Suprapubic skin (tissue), 4 donors: ENCODE results near the gene PYGL. TPM values are rescaled to one million over a fixed set of nuclear protein-coding genes. Genes with fewer than 3 reads are reported as not detected.

Experiments
- DNase-seq, 2 donors: peaks; one replicate each; pipeline ENCODE4 v3.0.0-alpha.2; 2019; ENCODE audit warnings: low spot score in 2 of 2
- H3K27ac ChIP-seq: fragments of 200-600 bp; sonication (generic); one replicate; pipeline ENCODE4 v1.5.1; 2019
- H3K27me3 ChIP-seq: fragments of 200-600 bp; sonication (generic); one replicate; pipeline ENCODE4 v1.5.1; 2019
- H3K36me3 ChIP-seq: fragments of 200-600 bp; sonication (generic); one replicate; pipeline ENCODE4 v1.5.1; 2019
- H3K4me1 ChIP-seq: fragments of 200-600 bp; sonication (generic); one replicate; pipeline ENCODE4 v1.5.1; 2019
- H3K4me3 ChIP-seq: fragments of 200-600 bp; sonication (generic); one replicate; pipeline ENCODE4 v1.5.1; 2019; ENCODE audit warnings: mild to moderate bottlenecking
- H3K9me3 ChIP-seq: fragments of 200-600 bp; sonication (generic); one replicate; pipeline ENCODE4 v1.5.1; 2019
- EP300 ChIP-seq: sonication (generic); formaldehyde crosslinking; IDR thresholded peaks from one replicate; pipeline ENCODE4 v1.6.1; 2017; ENCODE audit warnings: antibody characterized with exemption
- POLR2A ChIP-seq, 2 donors: fragments of 450-650 bp; IDR thresholded peaks; one replicate each; pipeline ENCODE4 v1.6.1; 2017; ENCODE audit warnings: antibody characterized with exemption in 2 of 2, mild to moderate bottlenecking in 2 of 2, moderate library complexity in 2 of 2
- POLR2AphosphoS5 ChIP-seq, 3 donors: sonication (generic); formaldehyde crosslinking; IDR thresholded peaks; one replicate each; pipeline ENCODE4 v1.6.1; 2017; ENCODE audit warnings: antibody characterized with exemption in 3 of 3
- WGBS: methylation state at CpG from one replicate; pipeline ENCODE4 v1.1.5; 2018; 5-methylcytosine and 5-hydroxymethylcytosine counted together
- total RNA-seq, 4 donors: library from RNA; depleted of rRNA; stranded (reverse); fragments of >200 nt; gene quantifications; one replicate each; pipeline ENCODE4 v1.1.0, GENCODE V29; 2016
- TF ChIP-seq, protein P1 (sequence below), 2 donors: fragments of 200-600 bp in 1 of 2; fragments of 450-650 bp in 1 of 2; sonication (generic) in 1 of 2; IDR thresholded peaks; one replicate each; pipeline ENCODE4 v1.5.1; 2016 to 2019; ENCODE audit warnings: antibody characterized with exemption in 2 of 2, mild to moderate bottlenecking in 1 of 2, moderate library complexity in 1 of 2

The PYGL gene
- total RNA-seq, 4 donors from 2014 or later: 43.3 to 73.4 (median 48.4) TPM

DNA sequence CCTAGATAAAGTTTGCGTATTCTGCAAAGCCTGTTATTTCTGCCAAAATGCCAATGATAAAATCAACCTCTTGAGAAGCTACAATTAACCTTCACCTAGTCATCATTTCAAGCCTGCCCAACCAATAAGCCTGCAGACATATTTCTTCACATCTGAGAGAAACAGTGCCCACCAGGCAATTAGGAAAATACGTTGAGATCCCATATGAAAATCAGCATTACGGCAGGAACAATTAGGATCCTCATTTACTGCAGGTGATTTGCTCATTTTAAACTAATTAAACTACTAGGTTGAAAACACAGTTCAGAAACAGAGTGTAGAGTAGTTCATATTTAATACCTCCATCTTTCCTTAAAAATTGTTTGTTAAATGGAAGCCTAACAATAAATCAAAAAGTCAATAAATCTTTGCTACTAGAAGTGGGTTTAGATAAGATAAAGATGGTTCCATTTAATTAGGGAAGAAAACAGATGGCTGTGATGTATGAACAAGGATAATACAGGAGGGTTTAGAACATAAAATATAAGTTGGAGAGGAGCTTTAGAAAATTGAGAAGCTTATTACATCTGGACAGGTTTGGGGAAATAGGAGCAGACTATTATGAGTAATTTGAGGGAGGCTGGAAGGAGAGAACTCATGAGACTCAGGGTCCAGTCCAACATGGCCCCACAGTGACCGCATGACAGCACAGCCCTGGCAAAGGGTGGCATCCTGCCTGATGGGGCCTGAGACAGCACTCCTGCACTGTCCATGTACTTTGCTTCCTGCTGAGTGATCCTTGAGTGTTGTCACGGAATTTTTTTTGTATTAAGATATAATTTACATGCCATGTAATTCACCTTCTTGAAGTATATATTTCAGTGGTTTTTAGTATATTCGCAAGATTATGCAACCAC lies 26.9 kb upstream of the PYGL start:
- Histone ChIP-seq H3K27ac (no peak overlapping the region), H3K36me3 (no peaks in the 10 kb centered on the region), H3K4me1 (no peaks in the 10 kb centered on the region), H3K27me3 (peaks cover 3% of the 10 kb centered on the region), H3K9me3 (no peaks in the 10 kb centered on the region), H3K4me3 (no peak overlapping the region)
- 77% methylated on average over 6 of the region's 6 CpGs for WGBS
- no peak for DNase-seq
- TF ChIP-seq POLR2A (IDR thresholded peaks at IDR 0.05) (no peak), POLR2AphosphoS5 (IDR thresholded peaks at IDR 0.05) (no peak), EP300 (no peak)
- TF ChIP-seq, protein P1, sequence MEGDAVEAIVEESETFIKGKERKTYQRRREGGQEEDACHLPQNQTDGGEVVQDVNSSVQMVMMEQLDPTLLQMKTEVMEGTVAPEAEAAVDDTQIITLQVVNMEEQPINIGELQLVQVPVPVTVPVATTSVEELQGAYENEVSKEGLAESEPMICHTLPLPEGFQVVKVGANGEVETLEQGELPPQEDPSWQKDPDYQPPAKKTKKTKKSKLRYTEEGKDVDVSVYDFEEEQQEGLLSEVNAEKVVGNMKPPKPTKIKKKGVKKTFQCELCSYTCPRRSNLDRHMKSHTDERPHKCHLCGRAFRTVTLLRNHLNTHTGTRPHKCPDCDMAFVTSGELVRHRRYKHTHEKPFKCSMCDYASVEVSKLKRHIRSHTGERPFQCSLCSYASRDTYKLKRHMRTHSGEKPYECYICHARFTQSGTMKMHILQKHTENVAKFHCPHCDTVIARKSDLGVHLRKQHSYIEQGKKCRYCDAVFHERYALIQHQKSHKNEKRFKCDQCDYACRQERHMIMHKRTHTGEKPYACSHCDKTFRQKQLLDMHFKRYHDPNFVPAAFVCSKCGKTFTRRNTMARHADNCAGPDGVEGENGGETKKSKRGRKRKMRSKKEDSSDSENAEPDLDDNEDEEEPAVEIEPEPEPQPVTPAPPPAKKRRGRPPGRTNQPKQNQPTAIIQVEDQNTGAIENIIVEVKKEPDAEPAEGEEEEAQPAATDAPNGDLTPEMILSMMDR (IDR thresholded peaks at IDR 0.05): no peak

GRCh38 chr14:50967790-50968189 lies 23.5 kb upstream of the PYGL start:
- TF ChIP-seq, protein P1 (IDR thresholded peaks at IDR 0.05): no peak
- TF ChIP-seq POLR2A (IDR thresholded peaks at IDR 0.05): no peak
- TF ChIP-seq POLR2AphosphoS5 (IDR thresholded peaks at IDR 0.05): no peak
- TF ChIP-seq EP300: no peak
- no peak overlapping the region for H3K27ac ChIP-seq
- no peaks in the 10 kb centered on the region for H3K9me3 ChIP-seq
- 38% methylated on average over 2 of the region's 2 CpGs for WGBS
- no peak overlapping the region for H3K4me3 ChIP-seq
- H3K4me1 ChIP-seq: no peaks in the 10 kb centered on the region
- H3K36me3 ChIP-seq: no peaks in the 10 kb centered on the region
- peaks cover 3% of the 10 kb centered on the region for H3K27me3 ChIP-seq
- no peak for DNase-seq

GRCh38 chr14:50967103-50967502 lies 22.8 kb upstream of the PYGL start:
- TF ChIP-seq POLR2AphosphoS5 (IDR thresholded peaks at IDR 0.05) (no peak), POLR2A (IDR thresholded peaks at IDR 0.05) (no peak), EP300 (no peak)
- TF ChIP-seq, protein P1 (IDR thresholded peaks at IDR 0.05): no peak
- 44% methylated on average over 3 of the region's 3 CpGs for WGBS
- no peak overlapping the region for H3K27ac ChIP-seq
- DNase-seq: no peak
- H3K4me1 ChIP-seq: peaks cover under 1% of the 10 kb centered on the region
- H3K36me3 ChIP-seq: no peaks in the 10 kb centered on the region
- no peak overlapping the region for H3K4me3 ChIP-seq
- H3K27me3 ChIP-seq: peaks cover 3% of the 10 kb centered on the region
- H3K9me3 ChIP-seq: no peaks in the 10 kb centered on the region

DNA sequence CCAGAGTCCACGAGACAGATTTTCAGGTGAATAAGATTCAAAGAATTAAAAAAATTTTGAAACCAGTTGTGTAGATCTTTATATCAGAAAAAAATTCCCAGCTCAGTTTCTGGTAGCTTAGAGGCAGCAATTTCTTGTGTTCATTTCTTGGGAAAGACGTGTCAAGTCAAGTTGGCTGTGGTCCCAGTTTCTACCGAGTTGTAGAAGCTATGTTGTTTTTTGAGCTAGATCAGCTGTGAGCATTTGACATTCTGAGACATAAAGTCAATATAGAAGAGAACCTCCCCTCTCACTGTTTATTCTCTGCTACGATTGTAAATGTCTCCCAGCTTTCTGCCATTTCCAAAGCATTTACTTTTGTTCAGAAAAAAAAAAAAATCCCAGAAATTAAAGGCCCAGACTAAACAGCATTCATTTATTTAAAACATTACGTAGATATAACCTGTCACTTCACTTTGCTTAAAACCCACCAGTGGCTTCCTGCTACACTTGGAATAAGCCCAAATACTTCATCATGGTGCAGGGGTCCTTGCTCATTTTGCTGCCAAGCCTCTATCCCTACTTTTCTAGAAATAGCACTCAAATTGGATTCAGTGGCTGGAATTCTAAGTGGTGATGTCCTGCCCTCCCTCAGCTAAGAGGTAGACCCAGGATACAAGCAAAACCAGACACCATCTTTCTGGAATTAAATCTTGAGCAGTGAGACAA lies 20.6 kb upstream of the PYGL start:
- H3K9me3 ChIP-seq: no peaks in the 10 kb centered on the region
- peaks cover 16% of the 10 kb centered on the region for H3K4me1 ChIP-seq
- TF ChIP-seq, protein P1 (IDR thresholded peaks at IDR 0.05): no peak
- TF ChIP-seq EP300: no peak
- TF ChIP-seq POLR2AphosphoS5 (IDR thresholded peaks at IDR 0.05): no peak
- no peak for TF ChIP-seq POLR2A (IDR thresholded peaks at IDR 0.05)
- WGBS: 40% methylated on average over 5 of the region's 5 CpGs
- H3K36me3 ChIP-seq: no peaks in the 10 kb centered on the region
- H3K27ac ChIP-seq: no peak overlapping the region
- no peak overlapping the region for H3K4me3 ChIP-seq
- H3K27me3 ChIP-seq: peaks cover 2% of the 10 kb centered on the region
- no peak for DNase-seq

DNA sequence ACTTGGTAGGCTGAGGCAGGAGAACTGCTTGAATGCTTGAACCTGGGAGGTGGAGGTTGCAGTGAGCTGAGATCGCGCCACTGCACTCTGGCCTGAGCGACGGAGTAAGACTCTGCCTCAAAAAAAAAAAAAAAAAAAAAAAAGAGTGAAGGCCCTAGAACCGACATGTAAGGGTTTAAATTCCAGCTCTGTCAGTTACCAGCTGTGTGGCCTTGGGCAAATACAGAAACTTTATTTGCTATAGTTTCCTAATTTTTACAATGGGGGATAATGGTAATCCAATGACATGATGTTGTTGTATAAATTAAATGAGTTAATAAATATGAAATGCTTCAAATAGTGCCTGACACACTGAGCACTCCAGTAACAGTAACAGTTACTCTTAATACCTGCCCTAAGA lies 19.6 kb upstream of the PYGL start:
- Histone ChIP-seq H3K27me3 (no peaks in the 10 kb centered on the region), H3K4me1 (peaks cover 16% of the 10 kb centered on the region), H3K4me3 (no peak overlapping the region), H3K27ac (no peak overlapping the region), H3K36me3 (no peaks in the 10 kb centered on the region), H3K9me3 (no peaks in the 10 kb centered on the region)
- no peak for TF ChIP-seq EP300
- TF ChIP-seq POLR2AphosphoS5 (IDR thresholded peaks at IDR 0.05): no peak
- TF ChIP-seq, protein P1 (IDR thresholded peaks at IDR 0.05): no peak
- TF ChIP-seq POLR2A (IDR thresholded peaks at IDR 0.05): no peak
- no peak for DNase-seq
- 95% methylated on average over 5 of the region's 5 CpGs for WGBS
